Measurements from ENCODE around the gene MTARC1.

The MTARC1 gene

DNA sequence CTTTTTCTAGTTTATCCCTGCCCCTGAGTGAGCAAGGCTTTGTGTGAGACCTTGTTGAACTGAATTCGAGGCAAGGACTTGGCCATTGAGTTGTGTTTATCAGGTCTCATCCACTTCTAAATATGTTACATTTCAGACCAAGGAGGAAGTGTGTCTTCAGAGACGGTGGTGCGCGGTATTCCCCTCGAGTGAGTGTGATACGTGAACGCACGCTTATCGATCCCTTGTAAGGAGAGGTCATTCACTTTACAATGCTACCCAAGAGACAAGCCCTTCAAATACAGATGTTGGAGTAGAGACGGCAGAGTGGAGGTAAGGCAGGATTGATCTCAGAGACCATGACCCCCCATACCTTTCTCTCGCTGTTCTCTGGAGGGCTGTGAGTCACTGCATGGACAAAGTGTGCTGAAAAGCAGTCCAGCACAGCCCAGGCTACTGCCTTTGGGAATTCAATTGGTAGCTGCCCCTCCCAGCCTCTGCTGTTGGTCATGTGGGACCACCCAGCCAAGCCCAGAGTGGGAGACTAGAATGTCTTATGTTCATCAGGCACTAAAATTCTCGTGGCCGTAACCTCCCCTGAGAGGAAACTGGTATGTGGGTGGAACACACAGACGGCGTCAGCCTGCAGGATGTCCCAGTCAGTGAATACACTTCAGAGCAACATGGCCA lies 16.3 kb upstream of the MTARC1 start:
- no peak for DNase-seq (ENCODE audit: low read depth, low spot score)

DNA sequence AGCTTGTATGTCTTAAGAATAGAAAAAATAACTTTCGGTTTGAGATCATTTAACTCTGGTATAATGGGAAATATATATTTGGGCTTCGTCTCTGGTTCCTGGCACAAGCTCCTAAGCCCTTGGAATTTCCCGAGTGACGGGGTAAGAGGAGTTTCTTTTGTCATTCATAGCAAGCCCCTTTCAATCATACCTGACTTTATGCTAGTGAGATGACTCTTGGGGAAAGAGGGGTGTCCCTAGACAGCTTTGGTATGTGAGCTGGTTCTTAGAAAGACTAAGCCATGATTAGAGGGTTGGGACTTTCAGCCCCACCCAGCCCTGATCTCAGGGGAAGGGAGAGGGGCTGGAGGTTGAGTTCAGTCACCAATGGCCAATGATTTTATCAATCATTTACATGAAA lies 13.9 kb upstream of the MTARC1 start:
- DNase-seq (ENCODE audit: low read depth, low spot score) = no peak

DNA sequence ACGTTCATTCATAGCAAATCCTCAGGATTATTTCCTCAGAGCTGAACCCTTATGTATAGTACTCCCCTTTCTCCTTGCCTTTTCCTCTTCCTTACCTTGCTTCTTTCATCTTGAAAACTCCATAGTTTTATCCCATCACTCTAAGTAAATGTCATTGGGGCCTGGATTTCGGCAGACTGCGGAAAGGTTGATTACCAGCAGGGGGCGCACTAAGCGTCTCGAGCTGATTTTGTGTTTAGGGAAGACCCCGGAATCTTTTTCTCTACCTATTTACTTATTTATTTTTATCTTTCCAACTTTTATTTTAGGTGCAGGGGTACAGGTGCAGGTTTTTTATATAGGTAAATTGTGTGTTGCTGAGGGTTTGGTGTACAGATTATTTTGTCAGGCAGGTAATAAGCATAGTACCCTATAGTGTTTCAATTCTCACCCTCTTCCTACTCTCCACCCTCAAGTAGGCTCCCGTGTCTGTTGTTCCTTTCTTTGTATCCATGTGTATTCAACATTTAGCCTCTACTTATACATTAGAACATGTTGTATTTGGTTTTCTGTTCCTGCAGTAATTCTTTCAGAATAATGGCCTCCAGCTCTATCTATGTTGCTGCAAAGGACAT lies 11.4 kb upstream of the MTARC1 start:
- peak; percentile 8 for DNase-seq (ENCODE audit: low read depth, low spot score)

DNA sequence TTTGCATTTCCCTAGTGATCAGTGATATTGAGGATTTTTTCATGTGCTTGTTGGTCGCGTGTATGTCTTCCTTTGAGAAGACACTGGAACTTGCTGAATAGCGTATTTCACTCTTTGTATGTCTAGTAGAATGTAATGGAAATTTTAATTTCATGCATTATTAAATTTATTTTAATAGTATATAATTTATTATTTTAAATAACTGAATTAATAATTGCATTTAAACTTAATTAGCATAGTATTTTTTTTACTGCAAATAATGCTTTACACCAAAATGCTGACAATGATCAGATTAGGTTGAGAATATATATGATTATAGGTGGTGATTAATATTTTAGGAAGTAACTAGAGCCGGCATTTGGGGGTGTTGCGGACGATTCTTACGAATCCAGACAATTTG lies 10.5 kb upstream of the MTARC1 start:
- no peak for DNase-seq (ENCODE audit: low read depth, low spot score)

DNA sequence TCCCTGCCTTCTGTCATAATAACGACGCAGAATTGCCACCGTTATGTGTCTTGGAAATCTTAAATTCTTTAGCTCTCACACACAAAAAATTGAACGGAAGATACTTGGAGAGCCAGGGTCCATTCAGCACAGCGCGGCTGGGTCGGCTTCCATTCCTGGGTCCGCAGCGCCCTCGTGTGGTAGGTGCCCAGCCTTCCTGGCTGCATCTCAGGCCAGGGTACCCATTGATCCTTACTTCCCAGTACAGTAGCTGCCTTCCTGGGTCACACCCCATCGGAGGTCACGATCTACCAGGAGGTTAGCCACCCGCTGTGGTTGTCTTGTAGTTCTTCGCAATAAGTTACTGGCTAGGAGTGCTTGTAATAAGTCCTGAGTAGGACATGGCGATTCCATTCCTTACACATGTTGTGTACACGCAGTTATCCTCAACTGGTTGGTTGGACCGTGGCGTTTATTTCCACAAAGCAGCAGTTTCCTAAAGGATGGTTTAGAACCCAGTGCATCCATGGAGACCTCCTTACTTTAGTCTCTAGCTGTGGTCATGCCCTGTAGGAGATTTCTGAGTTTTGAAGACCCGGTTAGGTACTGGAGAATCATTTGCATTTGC lies 9.9 kb upstream of the MTARC1 start:
- DNase-seq (ENCODE audit: low read depth, low spot score) = peak; percentile 4

DNA sequence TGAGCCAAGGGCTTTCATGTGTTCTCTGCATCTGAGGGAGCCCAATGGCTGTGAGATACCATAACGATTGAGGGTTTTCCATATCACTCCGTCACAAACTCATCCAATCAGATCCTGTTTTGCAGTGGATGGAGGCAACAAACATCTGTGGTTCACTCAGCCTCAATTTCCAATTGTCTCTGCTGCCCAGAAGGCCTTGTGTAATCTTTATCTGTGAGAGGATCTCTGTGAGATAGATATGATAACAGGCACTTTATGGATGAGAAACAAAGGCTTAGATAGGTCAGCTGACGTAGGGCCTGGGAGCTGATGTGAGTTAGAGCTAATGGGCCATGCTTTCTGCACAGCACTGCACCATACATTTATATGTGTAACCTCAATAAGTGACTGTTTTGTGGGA lies 3.3 kb upstream of the MTARC1 start:
- DNase-seq (ENCODE audit: low read depth, low spot score) = no peak

DNA sequence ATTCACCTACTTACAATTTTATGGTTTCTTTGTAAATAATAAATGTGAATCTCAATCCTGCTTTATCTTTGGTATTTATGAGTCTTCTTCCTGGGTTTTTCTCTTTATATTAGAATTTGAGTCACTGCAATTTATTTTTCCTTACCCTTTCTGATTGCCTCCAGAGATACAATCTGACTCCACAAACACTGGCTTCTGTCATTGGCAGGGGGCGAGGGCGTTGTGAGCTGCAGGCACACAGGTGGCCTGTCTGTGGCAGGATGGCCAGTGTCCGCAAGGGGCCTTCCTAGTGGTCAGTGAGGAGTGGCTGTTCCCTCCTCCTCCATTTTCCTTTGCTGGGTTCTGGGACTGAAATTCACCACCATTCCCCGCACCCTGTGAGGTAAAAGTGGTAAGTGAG lies 2.0 kb upstream of the MTARC1 start:
- no peak for DNase-seq (ENCODE audit: low read depth, low spot score)

DNA sequence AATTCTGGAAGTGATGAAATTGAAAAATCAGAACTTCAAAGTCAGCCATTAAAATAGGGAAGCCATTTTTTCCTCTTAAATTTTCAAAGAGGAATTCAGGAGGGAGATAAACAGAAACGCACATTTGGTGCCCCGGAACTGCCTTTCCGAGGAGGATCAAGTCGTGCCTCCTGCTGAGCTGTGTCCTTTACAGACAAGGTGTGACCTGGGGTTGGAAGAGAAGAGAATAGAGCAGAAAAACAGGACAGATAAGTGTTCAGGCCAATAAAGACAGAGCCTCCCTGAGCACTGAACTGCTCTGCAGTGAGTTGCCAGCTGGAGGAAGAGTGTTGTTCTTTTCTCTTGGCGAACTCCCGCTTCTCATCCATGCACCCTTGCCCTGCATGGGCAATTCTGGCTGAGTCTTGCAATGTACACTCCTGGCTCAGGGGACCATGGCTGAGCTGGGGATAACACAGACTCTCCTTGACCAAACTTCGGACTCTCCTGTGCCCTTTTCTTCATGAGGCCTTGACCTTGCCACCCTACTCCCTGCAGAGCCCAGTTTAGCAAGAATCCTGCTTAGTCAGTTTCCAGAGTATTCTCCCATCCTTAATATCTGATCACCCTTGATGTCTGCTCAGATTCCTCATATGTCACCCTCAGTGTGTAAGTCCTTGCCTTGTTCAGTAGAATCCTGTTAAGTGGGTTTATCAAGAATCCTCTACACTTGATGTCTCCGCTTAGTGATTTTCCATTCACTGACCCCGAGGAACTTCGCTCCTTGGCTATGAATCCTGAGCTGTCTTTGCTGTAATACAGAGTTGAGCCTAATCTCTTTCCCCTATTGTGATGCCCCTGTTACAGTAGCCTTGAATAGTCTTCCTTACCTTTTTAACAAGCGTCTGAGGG lies 1.3 kb upstream of the MTARC1 start:
- no peak for DNase-seq (ENCODE audit: low read depth, low spot score)

DNA sequence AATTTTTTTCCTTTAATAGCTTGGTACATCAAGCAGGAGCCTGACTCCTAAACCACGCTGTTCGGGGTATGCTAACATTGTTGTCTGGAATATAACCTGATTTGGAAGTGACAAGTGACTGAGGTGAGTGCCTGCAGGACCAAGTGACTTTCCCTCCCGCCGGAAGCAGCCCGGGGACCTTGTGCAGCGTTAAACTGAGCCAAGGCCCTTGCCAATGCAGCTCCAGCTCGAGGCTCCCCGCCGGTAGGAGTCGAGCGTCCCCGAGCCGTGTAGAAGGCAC lies 716 bp upstream of the MTARC1 start:
- DNase-seq (ENCODE audit: low read depth, low spot score) = no peak

DNA sequence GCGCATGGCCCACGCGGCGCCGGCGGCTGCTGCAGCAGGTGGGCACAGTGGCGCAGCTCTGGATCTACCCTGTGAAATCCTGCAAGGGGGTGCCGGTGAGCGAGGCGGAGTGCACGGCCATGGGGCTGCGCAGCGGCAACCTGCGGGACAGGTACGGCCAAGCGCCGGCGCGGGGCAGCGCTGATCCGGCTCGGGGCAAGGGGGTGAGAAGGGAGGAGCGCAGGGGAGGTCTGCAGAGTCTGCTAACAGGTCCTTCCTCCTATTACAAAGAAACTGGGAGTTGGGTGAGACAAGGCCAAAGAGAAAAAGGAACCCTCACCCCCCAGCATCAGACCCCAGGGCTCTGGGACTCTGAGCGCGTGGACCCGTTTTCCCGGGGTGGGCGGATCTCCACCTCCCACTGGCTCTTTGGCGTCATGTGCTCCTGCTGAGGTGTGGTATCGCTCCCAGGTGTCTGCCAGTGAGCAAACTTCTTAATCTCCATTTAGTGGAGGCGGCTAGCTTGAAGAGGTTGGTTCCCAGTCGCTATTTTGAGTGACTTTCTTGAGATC lies 431 bp downstream of the MTARC1 start:
- no peak for DNase-seq (ENCODE audit: low read depth, low spot score)

DNA sequence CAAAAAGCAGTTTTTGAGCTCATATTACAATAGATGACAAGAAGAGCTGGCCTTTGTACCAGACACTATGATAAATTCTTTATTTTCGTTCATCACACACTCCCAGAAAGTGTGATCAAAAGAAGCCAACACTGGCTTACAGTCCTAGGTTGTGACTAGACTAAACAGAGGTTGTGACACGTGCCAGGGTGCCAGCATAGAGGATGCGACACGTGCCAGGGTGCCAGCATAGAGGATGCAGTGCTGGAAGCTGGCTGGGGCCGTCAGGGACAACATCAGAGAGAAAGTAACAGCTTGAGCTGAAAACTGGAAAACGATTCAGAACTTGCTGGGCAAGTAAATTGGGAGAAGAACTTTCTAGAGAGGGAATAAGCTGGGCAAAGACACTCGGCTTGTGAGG lies 2.2 kb downstream of the MTARC1 start:
- no peak for DNase-seq (ENCODE audit: low read depth, low spot score)

DNA sequence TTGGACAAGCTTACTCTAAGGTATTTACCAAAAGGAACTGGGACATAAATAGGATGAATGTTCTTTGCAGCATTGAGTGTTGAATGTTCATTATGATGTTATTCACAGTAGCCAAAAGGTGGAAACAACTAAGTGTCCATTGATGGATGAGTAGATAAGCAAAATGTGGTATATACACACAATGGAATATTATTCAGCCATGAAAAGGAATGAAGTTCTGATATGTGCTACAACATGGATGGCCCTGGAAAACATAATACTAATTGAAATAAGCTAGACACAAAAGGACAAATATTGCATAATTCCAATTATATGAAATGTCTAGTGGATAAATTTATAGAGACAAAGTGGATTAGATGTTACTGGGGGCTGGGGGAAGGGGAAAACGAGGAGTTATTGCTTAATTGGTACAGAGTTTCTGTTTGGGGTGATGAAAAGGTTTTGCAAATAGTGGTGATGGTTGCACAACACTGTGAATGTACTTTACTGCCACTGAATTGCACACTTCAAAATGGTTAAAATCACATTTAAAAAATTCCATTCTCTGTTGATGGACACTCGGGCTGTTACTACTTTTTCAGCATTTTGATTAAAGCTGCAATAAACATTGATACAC lies 2.9 kb downstream of the MTARC1 start:
- DNase-seq (ENCODE audit: low read depth, low spot score) = no peak

DNA sequence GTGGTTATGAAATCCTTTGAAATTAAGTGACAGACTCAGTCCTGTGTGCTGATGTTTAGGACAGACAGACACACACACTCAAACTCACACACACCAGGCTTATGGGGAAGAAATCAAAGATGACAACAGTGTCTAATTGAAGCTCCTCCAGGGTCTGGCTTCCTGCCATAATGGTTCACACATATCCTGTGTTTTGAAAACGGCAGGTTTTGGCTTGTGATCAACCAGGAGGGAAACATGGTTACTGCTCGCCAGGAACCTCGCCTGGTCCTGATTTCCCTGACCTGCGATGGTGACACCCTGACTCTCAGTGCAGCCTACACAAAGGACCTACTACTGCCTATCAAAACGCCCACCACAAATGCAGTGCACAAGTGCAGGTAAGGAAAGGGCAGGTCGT lies 4.6 kb downstream of the MTARC1 start:
- no peak for DNase-seq (ENCODE audit: low read depth, low spot score)

DNA sequence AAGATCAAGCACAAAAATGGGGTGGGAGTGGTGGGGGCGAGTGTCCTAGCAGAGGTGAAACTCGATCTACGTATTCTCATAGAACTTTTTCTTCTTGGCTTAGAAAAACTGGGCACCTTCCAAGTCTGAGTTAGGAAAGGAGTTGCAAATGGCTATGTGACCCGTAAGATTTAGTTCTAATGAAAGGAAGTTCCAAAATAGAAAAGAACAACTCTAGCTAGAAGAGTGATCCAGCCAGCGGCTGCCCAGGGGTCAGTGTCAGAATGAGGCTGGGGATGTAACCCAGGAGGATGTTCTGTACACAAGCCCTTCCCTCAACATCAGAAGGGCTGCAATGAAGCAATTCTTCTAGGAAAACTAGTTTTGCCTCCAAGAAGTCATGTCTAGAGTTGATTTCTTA lies 5.2 kb downstream of the MTARC1 start:
- no peak for DNase-seq (ENCODE audit: low read depth, low spot score)

DNA sequence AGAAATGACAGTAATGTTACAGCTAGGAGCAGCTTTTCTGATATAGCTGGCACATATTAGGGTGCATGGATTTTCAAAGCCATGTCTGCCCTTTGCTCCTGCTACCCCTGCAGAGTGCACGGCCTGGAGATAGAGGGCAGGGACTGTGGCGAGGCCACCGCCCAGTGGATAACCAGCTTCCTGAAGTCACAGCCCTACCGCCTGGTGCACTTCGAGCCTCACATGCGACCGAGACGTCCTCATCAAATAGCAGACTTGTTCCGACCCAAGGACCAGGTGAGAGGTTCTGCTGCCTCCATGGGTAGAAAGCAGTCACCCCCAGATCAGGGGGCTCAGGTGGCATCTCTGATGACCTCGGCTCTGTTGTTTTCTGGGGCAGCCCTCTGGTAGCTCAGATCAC lies 9.8 kb downstream of the MTARC1 start:
- no peak for DNase-seq (ENCODE audit: low read depth, low spot score)

DNA sequence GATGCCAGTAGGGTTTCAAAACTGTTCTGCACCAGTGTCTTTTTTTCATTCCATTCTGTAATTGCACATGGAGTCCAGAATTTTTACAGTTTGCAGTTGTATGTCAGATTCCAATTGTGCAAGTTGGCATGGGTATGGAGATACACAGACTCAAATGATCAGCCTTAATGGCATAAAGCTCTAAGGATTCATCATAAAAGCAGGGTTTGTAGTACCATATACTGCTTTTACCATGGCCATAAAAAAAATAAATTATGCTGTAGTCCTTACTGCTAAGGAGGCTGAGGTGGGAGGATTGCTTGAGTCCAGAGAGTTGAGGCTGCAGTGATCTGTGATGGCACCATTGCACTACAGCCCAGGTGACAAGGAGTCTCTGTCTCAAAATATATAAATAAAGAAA lies 10.3 kb downstream of the MTARC1 start:
- DNase-seq (ENCODE audit: low read depth, low spot score) = no peak

DNA sequence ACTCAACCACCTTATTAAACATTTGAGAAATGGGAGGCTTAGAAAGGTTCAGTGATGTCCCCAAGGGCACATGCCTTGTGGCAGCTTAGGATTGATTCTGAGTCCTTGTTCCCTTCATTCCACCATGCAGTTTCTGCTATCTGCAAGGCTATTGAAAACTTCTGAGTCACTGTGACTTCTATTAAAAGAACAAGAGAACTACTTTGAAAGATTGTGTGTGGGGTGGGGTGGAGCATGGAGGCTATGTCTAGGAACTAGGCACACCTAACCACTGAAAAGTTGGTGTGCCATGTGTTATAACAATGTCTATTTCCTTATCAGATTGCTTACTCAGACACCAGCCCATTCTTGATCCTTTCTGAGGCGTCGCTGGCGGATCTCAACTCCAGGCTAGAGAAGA lies 10.8 kb downstream of the MTARC1 start:
- DNase-seq (ENCODE audit: low read depth, low spot score) = no peak

DNA sequence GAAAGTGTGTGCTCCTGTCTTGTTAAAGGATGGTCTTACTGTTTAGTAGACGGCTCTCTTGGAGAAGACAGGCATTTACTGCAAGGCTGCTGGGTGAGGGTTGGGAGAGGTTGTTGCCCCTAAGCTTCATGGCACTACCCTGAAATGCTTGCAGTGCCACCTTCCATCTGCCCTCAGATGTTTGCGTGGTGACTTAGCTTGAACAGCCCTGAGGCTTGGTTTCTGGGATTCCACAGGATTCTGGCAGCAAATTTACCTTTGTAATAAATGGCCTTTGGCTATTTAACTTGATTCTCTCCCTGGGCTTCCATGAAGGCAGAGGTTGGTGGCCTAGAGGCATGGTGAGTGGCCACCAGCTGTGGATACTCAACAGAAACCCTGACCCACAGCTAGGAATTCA lies 11.6 kb downstream of the MTARC1 start:
- DNase-seq (ENCODE audit: low read depth, low spot score) = no peak

DNA sequence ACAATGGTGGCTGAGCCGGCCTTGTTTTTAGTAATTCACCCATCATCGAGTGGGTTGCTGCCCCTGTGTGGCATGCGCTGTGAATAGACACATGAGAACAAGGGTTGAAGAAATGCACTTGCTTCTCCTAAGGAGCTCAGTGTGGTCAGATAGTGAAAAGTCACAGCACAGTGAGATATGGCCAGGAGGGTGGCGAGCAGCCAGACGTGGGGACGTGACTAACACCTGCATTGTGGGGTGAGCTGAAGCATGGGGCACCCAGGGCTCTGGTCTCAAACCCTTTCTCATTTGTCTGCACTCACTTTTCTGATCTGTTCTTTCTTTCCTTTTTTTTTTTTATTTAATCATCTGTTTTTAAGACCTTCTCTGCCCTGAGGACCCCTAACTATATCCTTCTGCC lies 13.5 kb downstream of the MTARC1 start:
- no peak for DNase-seq (ENCODE audit: low read depth, low spot score)

DNA sequence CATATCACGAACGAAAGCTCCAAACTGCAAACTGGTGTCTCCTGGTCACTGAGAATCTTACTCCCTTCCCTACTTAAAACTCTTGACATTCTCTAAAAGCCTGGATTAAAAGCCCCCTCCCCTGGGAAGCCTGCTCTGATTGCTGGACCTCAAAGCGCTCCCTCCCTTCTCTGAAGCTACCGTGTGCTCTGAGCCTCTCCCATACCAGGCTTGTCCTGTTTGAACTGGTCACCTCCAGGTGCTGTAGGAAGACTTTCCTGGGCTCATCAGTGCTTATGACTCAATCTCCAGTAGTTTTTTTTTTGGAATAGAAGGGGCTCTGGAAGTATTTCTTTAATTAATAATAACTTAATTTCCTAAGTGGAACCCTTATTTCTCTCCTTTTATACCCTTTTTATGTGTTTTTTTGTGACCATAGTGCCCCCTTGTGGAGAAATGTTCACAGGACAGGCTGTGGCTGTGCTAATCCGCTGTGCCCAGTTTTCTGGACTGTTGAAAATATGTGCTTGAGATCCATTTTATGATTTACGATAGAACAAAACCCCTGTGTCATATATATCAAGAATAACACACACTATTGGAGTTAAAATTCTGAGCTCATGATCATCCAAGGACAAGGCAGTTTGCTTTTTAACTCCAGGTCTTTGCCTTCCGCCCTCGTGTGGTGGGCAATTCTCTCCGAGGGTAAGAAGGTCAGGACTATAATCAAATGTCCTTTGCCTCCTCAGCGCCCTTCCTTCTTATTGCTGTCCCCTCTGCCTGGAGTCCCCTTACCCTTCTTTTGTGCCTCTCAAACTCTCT lies 16.9 kb downstream of the MTARC1 start:
- no peak for DNase-seq (ENCODE audit: low read depth, low spot score)

DNA sequence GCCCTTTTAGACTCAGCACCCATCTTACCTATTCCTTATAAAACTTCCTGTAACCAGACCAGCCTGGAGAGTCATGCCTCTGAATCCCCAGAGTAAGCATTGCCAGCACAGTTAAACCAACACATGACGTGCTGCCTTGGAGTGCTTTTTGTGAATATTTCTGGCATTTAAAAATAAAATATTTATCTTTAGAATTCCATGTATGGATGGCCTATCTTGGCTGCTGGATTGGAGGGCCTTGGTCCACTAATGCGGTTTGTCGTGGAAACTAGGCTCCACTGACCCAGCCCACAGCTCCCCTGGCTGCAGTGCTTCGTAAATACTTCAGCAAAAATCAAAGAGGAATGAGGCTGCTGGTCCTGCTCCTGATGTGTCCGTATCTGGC lies 17.5 kb downstream of the MTARC1 start:
- no peak for DNase-seq (ENCODE audit: low read depth, low spot score)

Data from activated CD4-positive, CD25-positive, alpha-beta regulatory T cell treated with anti-CD3 and anti-CD28 coated beads, Interleukin-2, amount 50 U/mL, for 16 hours (primary cell).